ENCODE measurements around the gene SLC49A3.

Gene SLC49A3

GRCh38 chr4:653080-653821 is 35.7 kb downstream of the SLC49A3 start:
- H3K4me3 ChIP-seq (ENCODE audit: low read depth, low read length): no peak overlapping the region
- TF ChIP-seq CTCF (IDR thresholded peaks at IDR 0.05; ENCODE audit: borderline replicate concordance, insufficient read depth, low read depth, low read length): no peak

DNA sequence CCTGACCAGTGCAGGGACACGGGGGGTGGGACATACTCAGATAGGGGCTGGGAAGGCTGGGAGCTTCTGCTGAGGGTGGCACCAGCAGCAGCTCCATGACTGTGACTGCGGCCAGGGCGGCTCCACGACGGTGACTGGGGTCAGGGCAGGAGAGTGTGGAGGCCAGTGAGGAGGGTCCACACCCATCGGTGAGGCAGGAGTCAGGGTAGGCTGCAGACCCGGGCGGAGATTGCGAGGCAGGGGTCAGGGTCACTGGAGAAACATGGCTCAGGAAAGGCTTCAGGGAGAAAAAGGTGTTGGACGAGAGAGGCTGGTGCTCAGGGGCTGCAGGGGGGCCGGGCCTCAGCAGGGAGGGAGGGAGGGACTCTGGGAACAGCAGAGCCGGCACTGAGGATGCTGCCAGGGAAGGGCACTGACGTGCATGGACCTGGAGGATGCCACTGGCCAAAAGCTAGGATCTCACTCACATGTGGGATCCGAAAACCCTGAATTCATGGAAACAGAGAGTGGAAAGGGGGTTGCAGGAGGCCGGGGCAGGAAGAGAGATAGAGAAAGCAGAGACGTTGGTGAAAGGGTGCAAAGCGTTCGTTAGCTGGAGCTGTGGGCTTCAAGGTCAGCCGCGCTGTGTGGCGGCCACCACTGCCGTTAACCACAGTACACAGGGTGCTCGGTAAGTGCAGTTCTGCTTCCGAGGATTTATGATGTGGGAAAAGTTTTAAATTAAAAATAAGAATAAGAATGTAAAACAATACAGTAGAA is 36.9 kb downstream of the SLC49A3 start:
- no peak overlapping the region for H3K4me3 ChIP-seq (ENCODE audit: low read depth, low read length)
- TF ChIP-seq CTCF (IDR thresholded peaks at IDR 0.05; ENCODE audit: borderline replicate concordance, insufficient read depth, low read depth, low read length): no peak

DNA sequence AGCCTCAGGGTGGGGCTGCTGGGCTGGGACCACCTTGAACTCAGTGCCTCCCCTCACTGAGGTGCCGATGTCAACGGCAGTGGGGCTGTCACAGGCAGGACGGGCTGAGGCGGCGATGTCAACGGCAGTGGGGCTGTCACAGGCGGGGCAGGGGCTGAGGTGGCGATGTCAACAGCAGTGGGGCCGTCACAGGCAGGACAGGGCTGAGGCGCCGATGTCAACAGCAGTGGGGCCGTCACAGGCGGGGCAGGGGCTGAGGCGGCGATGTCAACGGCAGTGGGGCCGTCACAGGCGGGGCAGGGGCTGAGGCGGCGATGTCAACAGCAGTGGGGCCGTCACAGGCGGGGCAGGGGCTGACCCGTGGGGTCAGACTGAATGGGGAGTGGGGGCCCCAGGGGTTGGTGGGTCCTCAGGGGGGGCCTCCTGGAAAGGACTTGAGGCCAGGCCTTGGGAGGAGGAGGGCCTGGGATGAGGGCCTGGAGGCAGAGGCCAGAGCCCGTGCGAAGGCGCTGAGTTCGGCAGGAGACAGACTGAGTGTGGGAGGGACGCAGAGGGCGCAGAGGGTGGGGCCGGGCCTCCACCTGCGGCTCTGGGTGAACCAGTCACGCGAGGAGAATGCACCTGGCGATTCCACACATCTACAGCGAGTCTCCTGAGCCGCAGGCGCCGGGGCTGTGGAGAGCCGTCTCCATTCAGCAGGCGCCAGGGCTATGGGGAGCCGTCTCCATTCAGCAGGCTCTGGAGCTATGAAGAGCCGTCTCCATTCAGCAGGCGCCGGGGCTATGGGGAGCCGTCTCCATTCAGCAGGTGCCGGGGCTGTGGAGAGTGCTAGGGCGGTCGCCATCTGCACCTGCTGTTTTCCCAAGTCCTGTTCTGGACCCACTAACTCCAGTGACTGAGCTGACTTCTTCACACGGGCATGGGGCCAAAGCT is 37.7 kb downstream of the SLC49A3 start:
- H3K4me3 ChIP-seq (ENCODE audit: low read depth, low read length): no peak overlapping the region
- no peak for TF ChIP-seq CTCF (IDR thresholded peaks at IDR 0.05; ENCODE audit: borderline replicate concordance, insufficient read depth, low read depth, low read length)

- TF ChIP-seq CTCF (IDR thresholded peaks at IDR 0.05; ENCODE audit: borderline replicate concordance, insufficient read depth, low read depth, low read length): no peak
Measured at GRCh38 chr4:650461-650860, 38.5 kb downstream of the SLC49A3 start.

DNA sequence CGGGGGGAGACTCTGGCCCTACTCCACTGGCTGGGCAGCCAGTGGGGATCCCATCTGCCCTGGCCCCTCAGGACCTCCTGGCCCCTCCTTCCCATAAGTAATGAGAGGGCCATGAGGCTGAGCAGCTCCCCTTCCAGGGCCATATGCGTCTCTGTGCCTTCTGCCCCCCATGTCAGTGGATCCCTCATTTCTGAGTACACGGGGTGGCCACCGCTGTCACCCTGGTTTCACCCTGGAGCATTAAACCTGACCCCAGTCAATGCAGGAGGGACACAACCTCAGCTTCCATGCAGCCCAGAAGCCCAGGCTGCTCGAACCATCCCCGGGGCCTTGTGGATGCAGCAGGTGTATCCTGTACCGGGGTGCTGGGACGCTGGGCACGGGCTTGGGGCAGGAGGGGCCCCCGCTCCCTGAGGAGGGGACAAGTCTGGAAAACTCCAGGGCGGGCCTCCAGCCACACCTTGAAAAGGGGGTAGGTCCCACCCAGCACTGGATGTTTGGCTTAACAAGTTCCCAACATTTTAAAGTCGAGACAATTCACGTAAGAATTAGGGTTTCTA is 39.1 kb downstream of the SLC49A3 start:
- no peak overlapping the region for H3K4me3 ChIP-seq (ENCODE audit: low read depth, low read length)
- TF ChIP-seq CTCF (IDR thresholded peaks at IDR 0.05; ENCODE audit: borderline replicate concordance, insufficient read depth, low read depth, low read length): no peak

More at GRCh38 chr4:650461-650860, 38.5 kb downstream of the SLC49A3 start:
- H3K4me3 ChIP-seq (ENCODE audit: low read depth, low read length): no peak overlapping the region

- TF ChIP-seq CTCF (IDR thresholded peaks at IDR 0.05; ENCODE audit: borderline replicate concordance, insufficient read depth, low read depth, low read length): no peak
- H3K4me3 ChIP-seq (ENCODE audit: low read depth, low read length): no peak overlapping the region
Measured at GRCh38 chr4:649293-649625, 39.7 kb downstream of the SLC49A3 start.

Data from GM12875 (cell line).